Measurements from ENCODE around the gene SPRR2F. TPM values are rescaled to one million over a fixed set of nuclear protein-coding genes. Genes with fewer than 3 reads are reported as not detected.

SPRR2F gene
- total and polyA plus RNA-seq, 2 donors (not counting 1 experiment from before 2014, with no cell fraction given): not detected

DNA sequence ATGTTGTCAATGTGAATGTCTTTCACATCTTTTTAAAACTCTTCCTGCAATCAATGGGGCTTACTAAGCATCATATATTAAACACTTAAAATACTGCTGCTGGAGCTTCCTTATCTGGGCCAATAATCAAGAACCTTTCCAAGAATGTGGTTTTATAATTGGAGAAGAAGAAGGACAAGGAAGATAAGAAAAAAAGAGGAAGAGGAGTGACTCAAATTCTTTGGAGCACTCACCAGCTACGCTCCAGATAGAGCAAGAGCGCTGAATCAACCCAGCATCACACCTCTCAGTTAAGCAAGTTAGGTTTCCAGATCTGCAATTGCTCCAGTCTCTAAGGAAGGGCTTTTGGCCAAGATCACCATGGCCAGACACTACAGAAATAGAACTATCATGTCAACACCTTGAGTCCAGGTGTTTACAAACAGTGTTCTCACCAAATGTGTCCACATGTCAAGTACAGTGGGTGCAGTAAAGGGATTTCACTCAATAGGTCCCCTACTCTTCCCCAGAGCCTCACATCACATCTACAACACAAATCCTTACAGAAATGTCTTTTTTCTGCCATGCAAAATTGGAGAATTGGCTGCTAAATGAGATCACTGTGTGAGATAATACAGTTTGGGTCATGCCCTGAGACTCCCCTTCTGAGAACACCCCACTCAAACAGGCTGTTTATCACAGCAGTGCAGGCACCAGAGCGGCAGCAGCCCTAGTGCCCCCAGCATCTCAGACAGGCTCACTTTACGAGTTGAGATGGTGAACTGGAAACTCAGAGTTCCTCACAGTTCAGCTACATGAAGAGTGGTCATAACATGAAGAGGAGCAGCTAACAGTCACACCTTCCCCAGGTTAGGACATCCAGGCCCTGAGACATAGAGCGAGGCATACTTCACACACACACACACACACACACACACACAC lies 40.2 kb downstream of the SPRR2F start:
- H3K27me3 Mint-ChIP-seq: peaks cover 14% of the 10 kb centered on the region
- intact Hi-C loops (cut with micrococcal nuclease): no loop called here

More for the DNA sequence above, 40.2 kb downstream of the SPRR2F start:
- no peaks in the 10 kb centered on the region for H3K79me2 ChIP-seq (ENCODE audit: control insufficient read depth, insufficient read depth, low read length)
- 60% methylated on average over 3 of the region's 5 CpGs for WGBS (ENCODE audit: insufficient coverage)
- H3K9me3 Mint-ChIP-seq (ENCODE audit: insufficient read depth): no peaks in the 10 kb centered on the region
- no peak overlapping the region for H3K27ac Mint-ChIP-seq
- no peak overlapping the region for H3K27ac ChIP-seq (ENCODE audit: low read length in 2 of 2)
- TF ChIP-seq CTCF (IDR thresholded peaks at IDR 0.05) (no peak), EZH2 (IDR thresholded peaks at IDR 0.05; ENCODE audit: borderline replicate concordance, insufficient read depth, low read depth, low read length, poor library complexity, severe bottlenecking) (no peak)
- no peaks in the 10 kb centered on the region for H4K20me1 ChIP-seq (ENCODE audit: control insufficient read depth, insufficient read depth, low read length, poor library complexity, severe bottlenecking)
- DNase-seq (no peak), ATAC-seq (ENCODE audit: low read depth) (no peak)
- no peaks in the 10 kb centered on the region for H3K27me3 ChIP-seq (replicated peaks in 1 of 4; ENCODE audit: control extremely low read depth in 1 of 4, control insufficient read depth in 3 of 4, insufficient read depth in 4 of 4, low read length in 3 of 4)
- H3K36me3 ChIP-seq (replicated peaks in 1 of 2; ENCODE audit: control extremely low read depth in 1 of 2, control insufficient read depth in 1 of 2, extremely low read depth in 1 of 2, insufficient read depth in 2 of 2, low read length in 1 of 2): no peaks in the 10 kb centered on the region
- H3K4me3 ChIP-seq (ENCODE audit: control extremely low read depth in 1 of 5, extremely low read depth in 1 of 5, insufficient read depth in 1 of 5, low read depth in 2 of 5, low read length in 4 of 5): no peak overlapping the region
- H3K9ac ChIP-seq (ENCODE audit: low read length): no peak overlapping the region
- no peak overlapping the region for H3K4me2 ChIP-seq (replicated peaks; ENCODE audit: low read depth, low read length, poor library complexity, severe bottlenecking)
- no peaks in the 10 kb centered on the region for H3K4me1 Mint-ChIP-seq
- no peaks in the 10 kb centered on the region for H3K4me1 ChIP-seq (ENCODE audit: control insufficient read depth in 2 of 2, insufficient read depth in 2 of 2, low read length in 2 of 2)
- H3K9me3 ChIP-seq (ENCODE audit: control extremely low read depth in 1 of 3, control insufficient read depth in 2 of 3, insufficient read depth in 1 of 3, low read length in 2 of 3): no peaks in the 10 kb centered on the region
- CTCF ChIA-PET: no interaction called here
- H2AFZ ChIP-seq (ENCODE audit: insufficient read depth, low read depth, low read length, poor library complexity, severe bottlenecking): no peak overlapping the region
- H3K4me3 Mint-ChIP-seq: no peak overlapping the region
- POLR2A ChIA-PET: no interaction called here

Data from B cell (primary cell).